Smooth muscle cell of the pulmonary artery (primary cell): Measurements from ENCODE around the gene BCL2L14. TPM values are rescaled to one million over a fixed set of nuclear protein-coding genes. Genes with fewer than 3 reads are reported as not detected.

Experiments used
- total RNA-seq: library from RNA; depleted of rRNA; stranded (reverse); fragments of >200 nt; gene quantifications from 2 replicates; pipeline ENCODE4 v1.2.3, GENCODE V29; 2014

Gene BCL2L14
- not detected in 2 replicates for total RNA-seq

GRCh38 chr12:12070674-12071656 lies at the start of gene BCL2L14:
Gene BCL2L14 (plus strand): TSS chr12:12070939. CDS start chr12:12079306, 8,367 bp downstream.

Other genes with a start within 250 kb of the BCL2L14 start
- 56.1 and 78.6 TPM in 2 replicates for gene LRP6, start 196.1 kb downstream of the BCL2L14 start, total RNA-seq